Epithelial cell of proximal tubule (primary cell): ENCODE results near the gene ARHGAP25. TPM values are rescaled to one million over a fixed set of nuclear protein-coding genes. Genes with fewer than 3 reads are reported as not detected.

Experiments used
- DNase-seq: peaks from one replicate; pipeline ENCODE4 v3.0.0-alpha.2; 2011; ENCODE audit warnings: low read depth
- H3K4me3 ChIP-seq: 2 replicates; pipeline ENCODE4 v1.5.1; 2011; ENCODE audit warnings: low read depth, mild to moderate bottlenecking, low read length
- total RNA-seq: library from RNA; depleted of rRNA; stranded (reverse); fragments of >200 nt; gene quantifications from 2 replicates; pipeline ENCODE4 v1.2.3, GENCODE V29; 2015
- TF ChIP-seq, protein P1 (sequence below): conservative IDR thresholded peaks from 2 replicates; pipeline ENCODE4 v1.5.1; 2012; ENCODE audit warnings: low read depth, mild to moderate bottlenecking, low read length

Gene ARHGAP25
- total RNA-seq, 1 donor from 2014 or later: not detected

DNA sequence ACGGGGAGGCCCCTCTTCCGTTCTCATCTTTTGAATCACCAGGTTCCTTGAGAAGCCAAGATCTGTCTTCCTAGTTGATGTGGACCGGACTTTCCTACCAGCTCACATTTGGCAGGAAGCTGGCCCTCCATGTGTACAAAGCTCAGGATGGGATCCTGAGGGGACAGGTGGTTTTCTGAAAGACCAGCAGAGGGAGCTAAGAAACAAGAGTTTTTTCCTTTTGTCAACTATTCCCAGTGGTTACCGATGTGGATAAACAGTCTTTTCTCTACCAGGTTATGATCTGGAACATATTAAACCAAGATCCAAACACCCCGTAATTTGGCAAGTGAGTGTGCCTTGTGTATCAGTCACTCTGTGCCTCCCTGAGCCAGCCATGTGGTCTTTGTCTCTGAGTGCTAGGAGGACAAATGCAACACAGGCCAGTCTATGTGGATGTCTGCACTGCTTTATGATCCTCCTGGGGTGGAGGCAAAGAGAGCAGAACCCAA lies 25.1 kb upstream of the ARHGAP25 start:
- TF ChIP-seq, protein P1, sequence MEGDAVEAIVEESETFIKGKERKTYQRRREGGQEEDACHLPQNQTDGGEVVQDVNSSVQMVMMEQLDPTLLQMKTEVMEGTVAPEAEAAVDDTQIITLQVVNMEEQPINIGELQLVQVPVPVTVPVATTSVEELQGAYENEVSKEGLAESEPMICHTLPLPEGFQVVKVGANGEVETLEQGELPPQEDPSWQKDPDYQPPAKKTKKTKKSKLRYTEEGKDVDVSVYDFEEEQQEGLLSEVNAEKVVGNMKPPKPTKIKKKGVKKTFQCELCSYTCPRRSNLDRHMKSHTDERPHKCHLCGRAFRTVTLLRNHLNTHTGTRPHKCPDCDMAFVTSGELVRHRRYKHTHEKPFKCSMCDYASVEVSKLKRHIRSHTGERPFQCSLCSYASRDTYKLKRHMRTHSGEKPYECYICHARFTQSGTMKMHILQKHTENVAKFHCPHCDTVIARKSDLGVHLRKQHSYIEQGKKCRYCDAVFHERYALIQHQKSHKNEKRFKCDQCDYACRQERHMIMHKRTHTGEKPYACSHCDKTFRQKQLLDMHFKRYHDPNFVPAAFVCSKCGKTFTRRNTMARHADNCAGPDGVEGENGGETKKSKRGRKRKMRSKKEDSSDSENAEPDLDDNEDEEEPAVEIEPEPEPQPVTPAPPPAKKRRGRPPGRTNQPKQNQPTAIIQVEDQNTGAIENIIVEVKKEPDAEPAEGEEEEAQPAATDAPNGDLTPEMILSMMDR: peak; percentile 79
- no peak overlapping the region for H3K4me3 ChIP-seq
- peak; percentile 4 for DNase-seq

GRCh38 chr2:68710336-68710735 lies 24.3 kb upstream of the ARHGAP25 start:
- H3K4me3 ChIP-seq: no peak overlapping the region
- TF ChIP-seq, protein P1: no peak
- DNase-seq: no peak

DNA sequence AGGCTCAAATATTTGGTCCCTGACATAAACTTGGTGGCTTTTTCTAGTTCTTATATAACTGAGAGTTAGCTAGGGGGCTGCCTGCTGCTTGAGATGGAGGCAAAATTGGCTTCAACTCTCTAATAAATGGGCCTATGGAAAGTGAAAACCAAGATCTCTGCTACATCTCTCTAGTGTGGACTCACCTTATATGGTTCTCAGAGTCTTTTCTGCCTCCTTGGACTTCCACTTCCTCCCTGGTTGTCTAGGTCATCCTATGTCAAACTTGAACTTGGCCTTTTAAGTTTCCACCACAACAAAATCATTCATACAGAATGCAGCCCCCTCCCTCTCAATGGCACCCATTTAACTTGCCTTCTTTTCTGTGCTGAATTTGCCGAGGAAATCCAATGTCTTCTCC lies 23.9 kb upstream of the ARHGAP25 start:
- DNase-seq: no peak
- TF ChIP-seq, protein P1: no peak
- H3K4me3 ChIP-seq: no peak overlapping the region

DNA sequence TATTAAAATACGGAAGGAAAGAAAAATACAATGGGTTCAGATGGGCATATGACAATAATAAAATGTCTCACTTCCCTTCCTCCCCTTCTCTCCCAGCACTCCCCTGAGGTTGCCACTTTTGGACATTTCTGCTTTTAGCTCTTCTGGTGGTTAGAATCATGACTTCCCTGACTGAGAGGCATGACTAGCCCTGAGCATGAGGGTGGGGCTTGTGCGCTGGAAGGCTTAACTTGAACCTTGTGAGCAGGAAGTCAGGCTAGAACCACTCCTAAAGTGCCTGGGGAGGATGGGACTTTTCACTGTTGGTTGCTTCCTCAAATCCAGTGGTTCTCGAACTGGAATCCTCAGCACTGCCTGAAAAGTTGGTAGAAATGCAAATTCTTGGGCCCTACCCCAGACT lies 19.7 kb upstream of the ARHGAP25 start:
- no peak for DNase-seq
- H3K4me3 ChIP-seq: no peak overlapping the region
- TF ChIP-seq, protein P1: no peak

DNA sequence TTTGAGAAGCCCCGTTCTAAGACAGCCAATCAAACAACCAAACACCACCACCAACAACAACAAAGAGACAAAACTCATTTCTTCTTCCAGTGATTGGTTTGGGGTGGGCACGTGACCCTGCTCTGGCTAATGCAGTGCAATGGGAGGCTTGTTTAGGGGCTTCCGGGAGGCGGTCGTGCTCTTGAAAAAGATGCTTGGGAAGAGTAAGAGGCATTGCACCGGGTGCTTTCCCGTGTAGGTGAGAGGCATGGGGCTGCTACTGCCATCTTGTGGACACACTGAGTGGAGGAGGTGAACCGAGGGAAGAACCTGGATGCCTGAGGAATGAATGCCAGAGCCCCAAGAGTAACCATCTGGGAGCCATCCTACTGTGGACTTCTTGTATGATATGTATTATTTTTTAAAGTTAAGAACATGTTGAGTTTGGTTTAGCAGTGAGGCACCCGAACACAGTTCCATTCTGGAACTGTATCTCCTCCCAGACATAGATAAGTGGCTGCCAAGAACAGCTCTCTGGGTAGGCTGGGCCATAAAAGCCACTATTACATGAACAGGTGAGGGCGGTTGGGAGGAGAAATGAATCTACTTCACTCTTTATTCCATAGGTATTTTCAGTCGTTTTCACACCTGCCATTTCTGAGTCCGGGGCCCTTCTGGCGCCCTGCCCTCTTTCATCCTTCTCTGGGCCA lies 19.1 kb upstream of the ARHGAP25 start:
- TF ChIP-seq, protein P1: peak; percentile 94
- H3K4me3 ChIP-seq: no peak overlapping the region
- peak; percentile 13 for DNase-seq

- no peak overlapping the region for H3K4me3 ChIP-seq
- TF ChIP-seq, protein P1: no peak
Measured at GRCh38 chr2:68716604-68717304, 17.9 kb upstream of the ARHGAP25 start.

More at GRCh38 chr2:68716604-68717304, 17.9 kb upstream of the ARHGAP25 start:
- DNase-seq: no peak
